HEK293T (cell line): ENCODE measurements around the gene GPR15.

Experiments
- ARNT ChIP-seq: fragments of 450-650 bp; IDR thresholded peaks from 2 replicates; pipeline ENCODE4 v1.6.1; 2017; ENCODE audit warnings: mild to moderate bottlenecking
- BHLHE40 ChIP-seq: fragments of 450-650 bp; IDR thresholded peaks from 2 replicates; pipeline ENCODE4 v1.6.1; 2016; ENCODE audit warnings: mild to moderate bottlenecking, moderate library complexity, borderline replicate concordance
- ELF4 ChIP-seq: fragments of 450-650 bp; IDR thresholded peaks from 2 replicates; pipeline ENCODE4 v1.6.1; 2017; ENCODE audit warnings: antibody characterized with exemption
- FOXA1 ChIP-seq: fragments of 450-650 bp; IDR thresholded peaks from 2 replicates; pipeline ENCODE4 v1.6.1; 2016; ENCODE audit warnings: mild to moderate bottlenecking
- HDGF ChIP-seq: fragments of 450-650 bp; IDR thresholded peaks from 2 replicates; pipeline ENCODE4 v1.6.1; 2017; ENCODE audit warnings: antibody characterized with exemption, borderline replicate concordance
- NFRKB ChIP-seq: fragments of 450-650 bp; IDR thresholded peaks from 2 replicates; pipeline ENCODE4 v1.6.1; 2016; ENCODE audit warnings: mild to moderate bottlenecking, moderate library complexity
- SP1 ChIP-seq: fragments of 450-650 bp; IDR thresholded peaks from 2 replicates; pipeline ENCODE4 v1.6.1; 2017
- TARDBP ChIP-seq: fragments of 450-650 bp; IDR thresholded peaks from 2 replicates; pipeline ENCODE4 v1.6.1; 2016
- ZNF384 ChIP-seq: fragments of 450-650 bp; IDR thresholded peaks from 2 replicates; pipeline ENCODE4 v1.6.1; 2016

DNA sequence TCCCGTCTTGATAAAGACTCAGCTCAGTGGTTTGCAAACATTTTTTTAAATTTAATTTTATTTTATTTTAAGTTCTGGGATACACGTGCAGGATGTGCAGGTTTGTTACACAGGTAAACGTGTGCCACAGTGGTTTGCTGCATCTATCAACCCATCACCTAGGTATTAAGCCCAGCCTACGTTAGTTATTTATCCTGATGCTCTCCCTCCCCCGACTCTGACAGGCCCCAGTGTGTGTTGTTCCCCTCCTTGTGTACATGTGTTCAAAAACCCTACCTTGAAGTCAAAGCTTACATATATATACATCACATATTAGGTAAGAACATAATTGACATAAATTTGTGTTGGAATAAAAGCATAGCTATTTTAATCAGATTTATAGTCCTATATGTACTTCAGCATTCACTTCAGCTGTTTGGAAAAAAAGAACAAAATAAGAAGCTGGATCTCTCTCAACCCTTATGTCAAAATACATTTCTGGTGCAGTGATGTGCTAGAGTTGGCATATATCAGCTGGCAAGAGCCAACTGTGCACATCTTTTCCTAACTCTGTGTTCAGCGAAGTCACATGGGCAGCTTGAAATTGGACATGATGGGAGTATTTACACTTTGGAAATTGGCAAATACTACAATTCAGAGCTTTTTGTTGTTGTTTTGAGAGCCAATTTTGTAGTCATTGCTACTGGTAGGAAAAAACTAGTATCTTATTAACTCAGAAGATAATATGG is 26.5 kb downstream of the GPR15 start:
- TF ChIP-seq SP1 (no peak), ELF4 (no peak), NFRKB (no peak), TARDBP (no peak), HDGF (no peak), ARNT (no peak), BHLHE40 (no peak), FOXA1 (no peak), ZNF384 (no peak)
